Activated CD8-positive, alpha-beta memory T cell treated with anti-CD3 and anti-CD28 coated beads for 36 hours (primary cell): Measurements from ENCODE around the gene MRPS21. TPM values are rescaled to one million over a fixed set of nuclear protein-coding genes. Genes with fewer than 3 reads are reported as not detected.

Experiments
- CTCF ChIA-PET: fragments of 350-600 bp; sonication (Branson Sonifier 250); formaldehyde crosslinking; loops from one replicate; lab custom pipeline; 2021; ENCODE audit warnings: antibody characterized with exemption; lab: Charles Lee
- POLR2A ChIA-PET: fragments of 350-600 bp; sonication (Branson Sonifier 250); formaldehyde crosslinking; loops from one replicate; lab custom pipeline; 2021; ENCODE audit warnings: antibody characterized with exemption; lab: Charles Lee
- total RNA-seq, 2 experiments: library from RNA; stranded (reverse); gene quantifications; one replicate each; pipeline ENCODE4 v1.2.3, GENCODE V29; 2021

Gene MRPS21
- 10 to 100 TPM; 78.1 to 79.1 TPM for total RNA-seq

- POLR2A ChIA-PET, result no interaction called here
- CTCF ChIA-PET, result no interaction called here
Observed at GRCh38 chr1:150293433-150294253, at the start of gene MRPS21. Gene MRPS21 (plus strand): TSS chr1:150293861. CDS start chr1:150294367, 506 bp downstream.

GRCh38 chr1:150249936-150250335 is 43.7 kb upstream of the MRPS21 start:
- POLR2A ChIA-PET, result interaction anchor here (0.6 kb wide), 1 partner anchor 234 kb away, joined by 10 read pairs; no protein-coding TSS in a partner anchor

GRCh38 chr1:150256198-150256553 is 37.5 kb upstream of the MRPS21 start:
- ChIA-PET CTCF (interaction anchor here (0.6 to 3.1 kb wide), 17 partner anchors 13 to 305 kb away, joined by 3 to 17 read pairs (median 4); partner anchors contain the start of genes APH1A, C1orf54 and CIART), POLR2A (interaction anchor here (0.6 kb wide), 1 partner anchor 167 kb away, joined by 3 read pairs; no protein-coding TSS in a partner anchor)

More at GRCh38 chr1:150249936-150250335, 43.7 kb upstream of the MRPS21 start:
- CTCF ChIA-PET, result interaction anchor here (1.3 kb wide), 1 partner anchor 12 kb away, joined by 3 read pairs; no protein-coding TSS in a partner anchor

- ChIA-PET CTCF (interaction anchor here (0.6 to 3.1 kb wide), 17 partner anchors 12 to 304 kb away, joined by 3 to 17 read pairs (median 4); partner anchors contain the start of genes APH1A, C1orf54 and CIART), POLR2A (no interaction called here)
Observed at GRCh38 chr1:150256554-150257341, 36.9 kb upstream of the MRPS21 start.

GRCh38 chr1:150257624-150258585 is 35.8 kb upstream of the MRPS21 start, which contains the start of gene CA14:
Gene CA14 (plus strand): TSS chr1:150257774. CDS start chr1:150258129, 355 bp downstream.
- POLR2A ChIA-PET, result interaction anchor here (0.7 kb wide), 1 partner anchor 311 kb away, joined by 5 read pairs; no protein-coding TSS in a partner anchor
- CTCF ChIA-PET, result no interaction called here

- ChIA-PET CTCF (interaction anchor here (0.8 to 1.1 kb wide), 2 partner anchors 22 to 257 kb away, joined by 3 read pairs; no protein-coding TSS in a partner anchor), POLR2A (no interaction called here)
Observed at GRCh38 chr1:150259217-150259616, 34.4 kb upstream of the MRPS21 start.

- CTCF ChIA-PET, result interaction anchor here (0.8 to 1.1 kb wide), 2 partner anchors 21 to 256 kb away, joined by 3 read pairs; no protein-coding TSS in a partner anchor
- POLR2A ChIA-PET, result no interaction called here
Observed at GRCh38 chr1:150259758-150260669, 33.6 kb upstream of the MRPS21 start.

- POLR2A ChIA-PET, result interaction anchor here (0.6 kb wide), 1 partner anchor 27 kb away, joined by 4 read pairs; no protein-coding TSS in a partner anchor
- CTCF ChIA-PET, result interaction anchor here (1.1 kb wide), 1 partner anchor 11 kb away, joined by 3 read pairs; no protein-coding TSS in a partner anchor
Observed at GRCh38 chr1:150261367-150261766, 32.3 kb upstream of the MRPS21 start.

- POLR2A ChIA-PET, result interaction anchor here (0.6 kb wide), 1 partner anchor 35 kb away, joined by 3 read pairs; no protein-coding TSS in a partner anchor
- CTCF ChIA-PET, result interaction anchor here (0.6 kb wide), 1 partner anchor 253 kb away, joined by 3 read pairs; the partner anchor contains the start of gene FALEC
Observed at GRCh38 chr1:150262388-150263320, 31.0 kb upstream of the MRPS21 start.

- ChIA-PET CTCF (interaction anchor here (0.7 kb wide), 1 partner anchor 224 kb away, joined by 3 read pairs; the partner anchor contains the start of gene TARS2), POLR2A (interaction anchor here (0.6 kb wide), 1 partner anchor 34 kb away, joined by 3 read pairs; no protein-coding TSS in a partner anchor)
Observed at GRCh38 chr1:150263549-150263948, 30.1 kb upstream of the MRPS21 start.

GRCh38 chr1:150267896-150268295 is 25.8 kb upstream of the MRPS21 start:
- POLR2A ChIA-PET, result no interaction called here
- CTCF ChIA-PET, result no interaction called here

- POLR2A ChIA-PET, result interaction anchor here (0.6 to 1.3 kb wide), 2 partner anchors 154 to 381 kb away, joined by 3 to 4 read pairs; a partner anchor contains a TSS
- CTCF ChIA-PET, result interaction anchor here (1.5 kb wide), 1 partner anchor 13 kb away, joined by 8 read pairs; no protein-coding TSS in a partner anchor
Observed at GRCh38 chr1:150268340-150268704, 25.3 kb upstream of the MRPS21 start.

GRCh38 chr1:150268705-150269403 is 24.8 kb upstream of the MRPS21 start, which contains the start of gene APH1A:
Gene APH1A (minus strand): TSS chr1:150269016. CDS start chr1:150268810, 206 bp downstream.
- ChIA-PET POLR2A (interaction anchor here (0.5 to 1.3 kb wide), 6 partner anchors 33 to 381 kb away, joined by 3 to 5 read pairs (median 4); partner anchors contain the start of genes ANP32E and RPRD2), CTCF (interaction anchor here (1.5 kb wide), 1 partner anchor 13 kb away, joined by 8 read pairs; no protein-coding TSS in a partner anchor)

- ChIA-PET CTCF (interaction anchor here (1.5 kb wide), 1 partner anchor 14 kb away, joined by 8 read pairs; no protein-coding TSS in a partner anchor), POLR2A (interaction anchor here (0.5 to 1.3 kb wide), 5 partner anchors 34 to 382 kb away, joined by 3 to 5 read pairs (median 3); partner anchors contain the start of genes ANP32E and RPRD2)
Observed at GRCh38 chr1:150269451-150269850, 24.2 kb upstream of the MRPS21 start.
